GM12875 (cell line): ENCODE data around the gene SBNO1.
"Not testable (repeated sequence)": the region's sequence is repeated elsewhere in the genome, so short reads cannot be mapped to it uniquely, and the experiment has no call there.

Experiments used
- H3K4me3 ChIP-seq: one replicate; pipeline ENCODE4 v1.5.1; 2011; ENCODE audit warnings: low read depth, low read length, control low read depth
- CTCF ChIP-seq: IDR thresholded peaks from 2 replicates; pipeline ENCODE4 v1.5.1; 2011; ENCODE audit warnings: low read depth, mild to moderate bottlenecking, control low read depth, inconsistent platforms, low read length, moderate library complexity, borderline replicate concordance; ENCODE audit not compliant: insufficient read depth

Gene SBNO1

GRCh38 chr12:123384994-123385376 is 20.3 kb upstream of the SBNO1 start:
- H3K4me3 ChIP-seq, result peak overlapping the region; percentile 86
- TF ChIP-seq CTCF, result no peak

- TF ChIP-seq CTCF, result peak; percentile 11; the same call in 1 of the 2 replicates
- peak overlapping the region; percentile 86 for H3K4me3 ChIP-seq
Measured at GRCh38 chr12:123384318-123384993, 19.8 kb upstream of the SBNO1 start.

- no peak for TF ChIP-seq CTCF
- H3K4me3 ChIP-seq, result no peak overlapping the region
Measured at GRCh38 chr12:123382684-123383083, 18.0 kb upstream of the SBNO1 start.

GRCh38 chr12:123379391-123379790 is 14.7 kb upstream of the SBNO1 start:
- H3K4me3 ChIP-seq, result no peak overlapping the region
- TF ChIP-seq CTCF, result no peak

GRCh38 chr12:123372415-123372814 is 7.8 kb upstream of the SBNO1 start:
- not testable (repeated sequence) for H3K4me3 ChIP-seq

- H3K4me3 ChIP-seq, result not testable (repeated sequence)
Measured at GRCh38 chr12:123371667-123372368, 7.2 kb upstream of the SBNO1 start.

GRCh38 chr12:123369229-123369628 is 4.6 kb upstream of the SBNO1 start:
- no peak overlapping the region for H3K4me3 ChIP-seq

GRCh38 chr12:123368431-123368830 is 3.8 kb upstream of the SBNO1 start:
- not testable (repeated sequence) for H3K4me3 ChIP-seq

More at GRCh38 chr12:123369229-123369628, 4.6 kb upstream of the SBNO1 start:
- no peak for TF ChIP-seq CTCF
